Activated T-cell treated with anti-CD3 and anti-CD28 coated beads, Interleukin-2, amount 50 U/mL, for 4 hours (primary cell): ENCODE results near the gene CSMD2. TPM values are rescaled to one million over a fixed set of nuclear protein-coding genes. Genes with fewer than 3 reads are reported as not detected.

Experiments used
- ATAC-seq, 2 donors: fragments of 200-7000 bp; cut with Tn5 transposase; one replicate each; pipeline ENCODE4 v1.10.0; 2021
- DNase-seq: peaks from one replicate; pipeline ENCODE4 v3.0.0-alpha.2; 2020
- H3K27me3 Mint-ChIP-seq: one replicate; pipeline ENCODE4 v1.8.0; 2021; ENCODE audit warnings: low read depth, mixed read lengths
- H3K36me3 Mint-ChIP-seq: one replicate; pipeline ENCODE4 v1.8.0; 2022; ENCODE audit warnings: mixed read lengths; ENCODE audit not compliant: insufficient read depth
- H3K4me1 Mint-ChIP-seq: one replicate; pipeline ENCODE4 v1.8.0; 2021; ENCODE audit warnings: low read depth, mixed read lengths
- H3K4me3 Mint-ChIP-seq: one replicate; pipeline ENCODE4 v1.8.0; 2021; ENCODE audit warnings: mild to moderate bottlenecking, moderate library complexity, mixed read lengths
- H3K9me3 Mint-ChIP-seq: one replicate; pipeline ENCODE4 v1.8.0; 2021; ENCODE audit warnings: mixed read lengths
- total RNA-seq, 3 donors: library from RNA; stranded (reverse); gene quantifications; one replicate each; pipeline ENCODE4 v1.2.1, GENCODE V29; 2021

The CSMD2 gene
- total RNA-seq, 3 donors from 2014 or later: not detected

- peaks cover 24% of the 10 kb centered on the region for H3K27me3 Mint-ChIP-seq
- H3K4me3 Mint-ChIP-seq: no peak overlapping the region
- no peak for ATAC-seq
- no peaks in the 10 kb centered on the region for H3K4me1 Mint-ChIP-seq
- DNase-seq: no peak
- no peaks in the 10 kb centered on the region for H3K36me3 Mint-ChIP-seq
- H3K9me3 Mint-ChIP-seq: no peaks in the 10 kb centered on the region
Observed at GRCh38 chr1:33578557-33579448, 586.2 kb downstream of the CSMD2 start.

GRCh38 chr1:33577663-33578062, 587.4 kb downstream of the CSMD2 start:
- ATAC-seq (no peak), DNase-seq (no peak)
- Mint-ChIP-seq H3K4me3 (no peak overlapping the region), H3K27me3 (peaks cover 31% of the 10 kb centered on the region), H3K9me3 (no peaks in the 10 kb centered on the region), H3K36me3 (no peaks in the 10 kb centered on the region), H3K4me1 (no peaks in the 10 kb centered on the region)

GRCh38 chr1:33576821-33577599, 588.0 kb downstream of the CSMD2 start:
- H3K4me3 Mint-ChIP-seq: no peak overlapping the region
- no peaks in the 10 kb centered on the region for H3K4me1 Mint-ChIP-seq
- ATAC-seq (no peak), DNase-seq (no peak)
- H3K9me3 Mint-ChIP-seq: no peaks in the 10 kb centered on the region
- H3K27me3 Mint-ChIP-seq: peaks cover 31% of the 10 kb centered on the region
- no peaks in the 10 kb centered on the region for H3K36me3 Mint-ChIP-seq

- no peaks in the 10 kb centered on the region for H3K36me3 Mint-ChIP-seq
- no peak overlapping the region for H3K4me3 Mint-ChIP-seq
- peaks cover 36% of the 10 kb centered on the region for H3K27me3 Mint-ChIP-seq
- ATAC-seq: no peak
- DNase-seq: no peak
- H3K4me1 Mint-ChIP-seq: no peaks in the 10 kb centered on the region
- H3K9me3 Mint-ChIP-seq: no peaks in the 10 kb centered on the region
Observed at GRCh38 chr1:33575324-33575879, 589.6 kb downstream of the CSMD2 start.

- H3K4me1 Mint-ChIP-seq: no peaks in the 10 kb centered on the region
- ATAC-seq: no peak
- H3K4me3 Mint-ChIP-seq: no peak overlapping the region
- no peaks in the 10 kb centered on the region for H3K36me3 Mint-ChIP-seq
- H3K9me3 Mint-ChIP-seq: no peaks in the 10 kb centered on the region
- H3K27me3 Mint-ChIP-seq: peaks cover 36% of the 10 kb centered on the region
- no peak for DNase-seq
Observed at GRCh38 chr1:33573661-33574060, 591.4 kb downstream of the CSMD2 start.

GRCh38 chr1:33572387-33572786, 592.6 kb downstream of the CSMD2 start:
- no peak for ATAC-seq
- no peaks in the 10 kb centered on the region for H3K9me3 Mint-ChIP-seq
- peaks cover 33% of the 10 kb centered on the region for H3K27me3 Mint-ChIP-seq
- no peak overlapping the region for H3K4me3 Mint-ChIP-seq
- H3K4me1 Mint-ChIP-seq: no peaks in the 10 kb centered on the region
- DNase-seq: no peak
- H3K36me3 Mint-ChIP-seq: no peaks in the 10 kb centered on the region

- Mint-ChIP-seq H3K27me3 (peaks cover 20% of the 10 kb centered on the region), H3K4me1 (no peaks in the 10 kb centered on the region), H3K36me3 (no peaks in the 10 kb centered on the region), H3K9me3 (no peaks in the 10 kb centered on the region), H3K4me3 (no peak overlapping the region)
- DNase-seq (no peak), ATAC-seq (no peak)
Observed at GRCh38 chr1:33569331-33569730, 595.7 kb downstream of the CSMD2 start.

- no peak for DNase-seq
- Mint-ChIP-seq H3K4me3 (no peak overlapping the region), H3K9me3 (no peaks in the 10 kb centered on the region), H3K4me1 (no peaks in the 10 kb centered on the region), H3K27me3 (peaks cover 5% of the 10 kb centered on the region), H3K36me3 (no peaks in the 10 kb centered on the region)
- ATAC-seq: no peak
Observed at GRCh38 chr1:33563699-33564098, 601.3 kb downstream of the CSMD2 start.

GRCh38 chr1:33562563-33562962, 602.5 kb downstream of the CSMD2 start:
- DNase-seq (no peak), ATAC-seq (no peak)
- Mint-ChIP-seq H3K36me3 (no peaks in the 10 kb centered on the region), H3K4me3 (no peak overlapping the region), H3K9me3 (no peaks in the 10 kb centered on the region), H3K4me1 (no peaks in the 10 kb centered on the region), H3K27me3 (peaks cover 11% of the 10 kb centered on the region)

GRCh38 chr1:33561576-33561975, 603.5 kb downstream of the CSMD2 start:
- Mint-ChIP-seq H3K4me1 (no peaks in the 10 kb centered on the region), H3K36me3 (no peaks in the 10 kb centered on the region), H3K27me3 (peaks cover 11% of the 10 kb centered on the region), H3K9me3 (no peaks in the 10 kb centered on the region), H3K4me3 (no peak overlapping the region)
- ATAC-seq (no peak), DNase-seq (no peak)

- Mint-ChIP-seq H3K4me3 (no peak overlapping the region), H3K9me3 (no peaks in the 10 kb centered on the region), H3K36me3 (no peaks in the 10 kb centered on the region), H3K4me1 (no peaks in the 10 kb centered on the region), H3K27me3 (peaks cover 11% of the 10 kb centered on the region)
- DNase-seq: no peak
- ATAC-seq: no peak
Observed at GRCh38 chr1:33560680-33561079, 604.4 kb downstream of the CSMD2 start.

GRCh38 chr1:33548721-33549120, 616.3 kb downstream of the CSMD2 start:
- DNase-seq (no peak), ATAC-seq (no peak)
- Mint-ChIP-seq H3K9me3 (peaks cover 4% of the 10 kb centered on the region), H3K27me3 (peaks cover 28% of the 10 kb centered on the region), H3K4me3 (no peak overlapping the region), H3K36me3 (no peaks in the 10 kb centered on the region), H3K4me1 (no peaks in the 10 kb centered on the region)

- Mint-ChIP-seq H3K4me1 (no peaks in the 10 kb centered on the region), H3K27me3 (peaks cover 26% of the 10 kb centered on the region), H3K9me3 (peaks cover 4% of the 10 kb centered on the region), H3K4me3 (no peak overlapping the region), H3K36me3 (no peaks in the 10 kb centered on the region)
- no peak for ATAC-seq
- DNase-seq: no peak
Observed at GRCh38 chr1:33548319-33548718, 616.7 kb downstream of the CSMD2 start.

- H3K9me3 Mint-ChIP-seq: peaks cover 4% of the 10 kb centered on the region
- no peaks in the 10 kb centered on the region for H3K36me3 Mint-ChIP-seq
- no peak overlapping the region for H3K4me3 Mint-ChIP-seq
- no peak for ATAC-seq
- peaks cover 25% of the 10 kb centered on the region for H3K27me3 Mint-ChIP-seq
- DNase-seq: no peak
- no peaks in the 10 kb centered on the region for H3K4me1 Mint-ChIP-seq
Observed at GRCh38 chr1:33547576-33547975, 617.5 kb downstream of the CSMD2 start.
